GM21576 (cell line): ENCODE measurements around the gene FBXO10.

ENCODE experiments used
- ATAC-seq: cut with Tn5 transposase; IDR thresholded peaks from one replicate; pipeline ENCODE4 v1.9.1; 2021; ENCODE audit warnings: mild to moderate bottlenecking, moderate library complexity; ENCODE audit not compliant: unreplicated experiment

FBXO10 gene

DNA sequence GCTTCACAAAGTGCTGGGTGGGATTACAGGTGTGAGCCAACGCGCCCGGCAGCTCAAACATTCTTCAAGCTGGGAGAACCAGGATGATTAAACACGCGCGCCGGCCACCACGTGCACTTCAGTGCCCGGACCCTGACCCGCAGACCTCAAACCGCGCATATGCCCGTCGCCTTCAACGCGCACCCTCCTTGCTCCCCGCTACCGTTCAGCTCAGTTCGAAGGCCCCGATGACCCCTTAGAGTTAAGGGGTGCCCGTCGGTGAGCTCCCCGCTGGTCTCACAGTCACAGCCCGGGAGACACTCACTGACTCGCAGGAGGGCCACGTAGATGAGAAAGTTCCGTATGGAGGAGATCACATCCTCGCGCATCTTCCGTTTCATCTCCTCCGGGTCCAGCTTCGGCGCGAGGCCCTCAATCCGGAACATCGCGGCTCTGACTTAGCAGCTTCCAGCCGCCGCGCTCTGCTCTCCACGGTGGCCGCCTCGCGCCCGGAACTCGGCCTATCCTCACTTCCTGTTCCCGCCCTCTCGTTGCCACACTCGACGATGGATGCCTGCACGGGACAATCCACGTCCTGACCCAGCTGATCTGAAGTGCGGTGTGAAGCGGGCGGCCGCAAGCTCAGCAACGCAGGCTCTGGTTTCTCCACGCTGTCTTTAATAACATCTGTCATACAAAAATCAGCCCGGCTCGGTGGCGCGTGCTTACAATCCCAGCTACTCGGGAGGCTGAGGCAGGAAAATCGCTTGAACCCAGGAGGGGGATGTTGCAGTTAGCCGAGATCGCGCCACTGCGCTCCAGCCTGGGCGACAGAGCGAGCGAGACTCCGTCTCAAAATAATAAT is 16.1 kb upstream of the FBXO10 start, which contains the start of gene TOMM5:
Gene TOMM5 (minus strand): TSS at position 490 of the 844 bp plus-strand sequence. CDS start 65 bp downstream, at position 425.
- peak; percentile 75 for ATAC-seq

DNA sequence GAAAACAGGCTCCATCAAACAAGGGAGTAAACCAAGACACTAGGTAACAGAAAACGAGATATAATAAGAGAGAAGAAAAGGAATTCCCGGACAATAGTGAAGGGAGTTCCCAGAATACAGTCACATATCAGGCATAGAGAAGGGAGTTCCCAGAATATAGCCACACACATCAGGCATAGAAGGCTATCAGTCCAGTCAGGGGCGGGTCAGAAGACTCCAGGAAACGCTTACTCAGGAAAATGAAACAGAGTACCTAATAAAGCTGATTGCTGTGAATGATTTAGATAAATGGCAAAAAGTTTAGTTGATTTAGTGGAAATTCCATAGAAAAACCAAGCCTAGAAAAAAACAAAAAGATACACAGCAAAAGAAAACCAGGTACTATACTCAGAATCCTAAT is 11.3 kb upstream of the FBXO10 start:
- ATAC-seq: no peak

DNA sequence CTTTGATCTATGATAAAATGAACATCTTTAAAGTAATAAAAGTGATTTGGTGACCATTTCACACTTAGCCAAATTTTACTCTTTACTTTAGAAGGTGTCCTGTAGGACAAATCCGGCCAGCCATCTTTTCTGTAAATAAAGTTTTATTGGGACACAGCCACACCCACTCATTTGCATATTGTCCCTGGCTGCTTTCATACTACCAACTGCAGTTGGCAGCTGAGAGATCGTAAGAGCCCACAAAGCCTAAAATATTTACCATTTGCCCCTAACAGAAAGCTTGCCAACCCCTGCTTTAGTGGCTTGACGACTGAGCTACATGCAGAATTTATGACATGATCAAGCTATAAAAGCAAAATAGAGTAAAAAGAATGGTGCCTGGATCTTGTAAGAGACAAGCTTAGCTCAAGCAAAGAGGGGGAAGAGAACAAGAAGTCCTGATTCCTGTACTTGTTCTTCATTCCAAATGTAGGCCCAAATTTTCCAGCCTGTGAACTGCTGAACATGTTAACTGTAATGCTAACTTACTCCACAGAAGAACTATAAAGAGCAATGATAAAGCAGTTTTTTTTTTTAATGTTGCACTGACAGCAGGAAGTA is 7.4 kb upstream of the FBXO10 start:
- ATAC-seq: no peak

DNA sequence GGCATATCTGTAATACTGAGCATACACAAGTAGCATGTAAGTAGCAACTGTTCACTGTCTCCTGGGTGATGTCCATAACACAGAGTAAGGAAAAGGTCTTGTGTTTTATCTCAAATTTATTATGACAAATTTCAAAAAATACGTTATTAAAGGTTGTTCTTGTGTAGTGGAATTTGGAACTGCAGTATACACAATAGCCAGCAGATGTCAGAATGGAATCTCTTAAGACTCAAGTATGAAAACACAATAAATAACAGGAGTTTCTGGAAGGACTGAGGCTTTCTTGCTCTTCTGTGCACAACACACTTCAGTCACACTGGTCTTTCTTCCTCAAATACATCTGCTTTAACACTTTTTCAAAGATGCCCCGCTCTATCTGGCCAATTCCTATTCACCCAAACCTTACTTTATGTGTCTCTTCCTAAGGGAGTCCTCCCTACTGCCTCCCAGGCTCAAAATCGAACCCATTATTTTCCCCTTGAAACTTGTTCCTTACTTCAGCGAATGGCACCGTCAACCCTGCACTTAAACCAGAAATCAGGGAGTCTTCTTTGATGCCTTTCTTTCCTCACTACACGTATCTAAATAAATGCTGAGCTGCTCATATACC is 6.5 kb upstream of the FBXO10 start:
- no peak for ATAC-seq

- ATAC-seq: peak; percentile 46
These were observed 667 bp downstream of the FBXO10 start for GRCh38 chr9:37575511-37575914.

GRCh38 chr9:37575001-37575400 is 1.2 kb downstream of the FBXO10 start:
- no peak for ATAC-seq

- ATAC-seq: no peak
These were observed 1.9 kb downstream of the FBXO10 start for GRCh38 chr9:37574241-37574721.

DNA sequence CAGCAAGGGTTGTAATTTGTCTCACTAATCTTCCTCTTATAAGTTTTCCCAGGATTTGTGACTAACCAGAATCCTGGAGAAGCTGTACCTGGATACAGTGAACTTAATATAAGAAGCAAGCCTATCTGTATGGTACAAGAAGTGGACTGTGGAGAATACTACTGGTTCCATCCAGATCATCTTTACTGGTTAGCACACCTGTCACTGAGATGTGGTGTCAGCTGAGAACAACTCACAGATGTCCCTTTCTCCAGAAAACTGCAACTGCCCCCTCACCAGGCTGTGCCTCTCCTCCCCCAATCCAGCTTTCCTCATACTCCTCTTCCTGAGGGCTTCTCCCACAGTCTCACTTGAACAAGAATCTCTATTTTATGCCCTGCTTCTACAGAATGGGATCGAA is 4.9 kb downstream of the FBXO10 start:
- no peak for ATAC-seq

DNA sequence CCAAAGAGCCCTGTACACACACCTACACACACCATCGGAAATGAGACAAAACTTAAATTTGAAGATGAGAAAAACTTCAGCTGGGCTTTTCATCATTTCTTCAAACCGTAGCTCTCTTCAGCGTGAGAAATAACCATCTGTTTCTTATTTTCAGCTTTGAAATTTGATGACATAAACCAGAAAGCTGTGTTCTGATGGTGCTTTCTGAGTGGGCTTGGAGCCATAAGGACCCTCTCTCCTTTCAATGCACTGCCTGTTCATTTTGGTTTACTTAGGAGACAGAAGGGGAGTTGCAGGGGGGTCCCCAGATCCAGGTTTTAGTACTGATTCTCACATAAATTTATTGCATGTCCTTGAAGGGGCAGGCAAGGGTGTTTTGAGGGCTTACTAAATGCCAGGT is 9.5 kb downstream of the FBXO10 start:
- no peak for ATAC-seq

- peak; percentile 64 for ATAC-seq
These were observed 10.2 kb downstream of the FBXO10 start for GRCh38 chr9:37565661-37566618.

GRCh38 chr9:37564916-37565315 is 11.3 kb downstream of the FBXO10 start:
- no peak for ATAC-seq

- ATAC-seq: no peak
These were observed 12.2 kb downstream of the FBXO10 start for GRCh38 chr9:37563806-37564513.

GRCh38 chr9:37562826-37563225 is 13.4 kb downstream of the FBXO10 start:
- ATAC-seq: no peak

- ATAC-seq: no peak
These were observed 14.5 kb downstream of the FBXO10 start for GRCh38 chr9:37561682-37562081.

DNA sequence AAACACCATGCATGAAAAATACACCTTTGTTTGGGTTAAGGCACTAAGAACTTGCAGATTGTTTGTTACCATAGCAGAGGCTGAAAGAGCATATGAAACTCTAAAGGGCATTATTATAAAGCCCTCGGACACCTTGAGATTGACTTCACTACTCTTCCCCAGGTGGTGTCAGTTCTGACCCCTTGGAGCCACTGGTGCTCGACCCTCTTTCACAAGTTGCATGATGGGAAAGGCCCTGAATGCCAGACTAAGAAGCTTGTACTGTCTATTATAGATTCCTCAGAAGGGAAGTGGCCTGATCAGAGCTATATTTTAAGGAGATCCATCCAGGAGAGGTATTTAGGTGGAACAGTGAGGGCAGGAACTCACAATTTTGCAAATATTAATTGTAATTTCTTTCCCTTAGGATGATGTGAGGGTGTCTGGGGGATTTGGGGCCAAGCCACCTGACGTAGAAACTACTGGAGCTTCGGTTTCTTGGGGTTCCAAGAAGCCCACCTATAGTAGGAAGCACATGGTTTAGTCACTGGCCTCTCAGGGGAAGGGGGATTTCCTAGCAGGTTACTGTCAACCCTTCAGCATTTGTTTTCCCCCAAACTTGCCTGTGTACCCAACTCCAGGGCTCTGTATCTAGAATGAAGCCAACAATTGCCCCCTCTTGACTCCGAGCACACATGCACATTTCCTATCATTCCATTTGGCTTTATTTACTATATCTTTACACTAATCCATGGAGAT is 16.2 kb downstream of the FBXO10 start:
- no peak for ATAC-seq

DNA sequence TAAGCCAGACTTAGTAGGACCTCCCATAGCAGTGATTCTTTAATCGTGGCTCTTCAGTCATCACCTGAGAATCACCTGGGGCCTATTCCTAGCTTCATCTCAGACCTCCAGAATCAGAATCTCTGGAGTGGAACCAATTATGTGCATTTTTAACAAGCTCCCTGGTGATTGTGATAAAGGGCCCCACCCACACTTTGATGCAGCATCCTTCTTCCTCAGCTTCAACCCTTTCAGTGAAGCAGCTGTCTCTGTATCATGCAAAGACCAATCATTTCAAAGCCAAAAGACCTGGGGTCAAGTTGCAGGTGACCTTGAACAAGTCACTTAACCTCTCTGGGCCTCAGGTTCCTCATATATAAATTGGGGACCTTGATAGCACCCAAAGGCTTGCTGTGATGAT is 17.1 kb downstream of the FBXO10 start:
- no peak for ATAC-seq

- ATAC-seq: no peak
These were observed 20.4 kb downstream of the FBXO10 start for GRCh38 chr9:37555786-37556185.

DNA sequence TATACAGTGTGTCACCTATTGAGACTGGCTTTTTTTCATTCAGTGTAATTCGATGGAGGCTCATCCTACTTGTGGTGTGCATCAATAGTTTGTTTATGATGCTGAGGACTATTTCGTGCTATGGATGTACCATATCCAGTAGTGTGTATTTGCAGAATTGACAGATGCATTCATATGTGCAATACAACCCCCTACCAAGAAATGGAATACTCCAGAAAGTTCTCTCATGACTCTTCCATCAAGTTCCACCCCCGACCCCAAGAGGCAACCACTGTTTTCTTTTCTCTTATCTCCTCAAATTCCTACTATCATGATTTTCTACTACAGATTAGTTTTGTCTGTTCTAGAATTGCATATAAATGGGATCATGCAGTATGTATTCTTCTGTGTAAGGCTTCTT is 21.9 kb downstream of the FBXO10 start:
- no peak for ATAC-seq

- no peak for ATAC-seq
These were observed 24.3 kb downstream of the FBXO10 start for GRCh38 chr9:37551888-37552287.
